GM23248 (cell line): Measurements from ENCODE around the gene GIMD1.

Experiments
- EZH2 ChIP-seq: fragments of 200-600 bp; sonication (generic); IDR thresholded peaks from 2 replicates; pipeline ENCODE4 v1.6.1; 2018; ENCODE audit warnings: antibody characterized with exemption, mild to moderate bottlenecking; ENCODE audit not compliant: insufficient read depth, poor library complexity, severe bottlenecking
- EZH2phosphoT487 ChIP-seq: fragments of 200-600 bp; sonication (generic); IDR thresholded peaks from 2 replicates; pipeline ENCODE4 v1.6.1; 2018; ENCODE audit warnings: antibody characterized with exemption, moderate library complexity, mild to moderate bottlenecking, low read depth; ENCODE audit not compliant: insufficient read depth

DNA sequence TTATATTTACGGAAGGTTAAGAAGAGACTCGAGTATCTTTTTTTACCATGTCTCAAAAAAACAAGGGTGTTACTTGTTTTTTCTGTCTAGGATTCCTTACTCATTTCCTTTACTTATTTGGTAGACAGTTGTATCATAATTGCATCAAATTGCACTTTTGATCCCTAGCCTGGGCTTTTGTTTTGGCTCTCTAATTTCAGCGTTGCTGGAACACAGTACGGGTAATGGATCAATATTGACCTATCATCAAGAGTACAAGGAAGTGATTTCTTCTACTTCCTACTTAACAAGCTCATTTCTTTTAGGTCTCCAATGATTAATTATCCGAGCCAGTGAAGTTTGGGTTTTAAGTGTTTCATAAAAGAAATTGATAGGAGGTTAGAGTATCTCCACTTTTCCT, 35.4 kb downstream of the GIMD1 start:
- TF ChIP-seq EZH2 (no peak), EZH2phosphoT487 (no peak)
